Neural cell (in vitro differentiated cells): ENCODE data around the gene FAM9A. TPM values are rescaled to one million over a fixed set of nuclear protein-coding genes. Genes with fewer than 3 reads are reported as not detected.

Experiments
- H2AFZ ChIP-seq: fragments of 200-600, 300-800 bp; sonication (generic), shearing (Covaris generic); 2 replicates; pipeline ENCODE4 v1.6.0; 2014; ENCODE audit warnings: low read depth, mild to moderate bottlenecking, antibody characterized with exemption, low read length, moderate library complexity
- H3F3A ChIP-seq: fragments of 200-600 bp; shearing (Covaris generic); 2 replicates; pipeline ENCODE4 v1.6.1; 2016; ENCODE audit warnings: mild to moderate bottlenecking, moderate library complexity, mixed read lengths, antibody characterized with exemption, low read length; ENCODE audit not compliant: insufficient read depth, poor library complexity, severe bottlenecking
- H3K27ac ChIP-seq: fragments of 200-600, 300-800 bp; sonication (generic), shearing (Covaris generic); 2 replicates; pipeline ENCODE4 v1.5.1; 2014; ENCODE audit warnings: mild to moderate bottlenecking, low read length, moderate library complexity
- H3K27me3 ChIP-seq: fragments of 300-800, 200-600 bp; sonication (generic), shearing (Covaris generic); 2 replicates; pipeline ENCODE4 v1.6.0; 2014; ENCODE audit warnings: mild to moderate bottlenecking, low read depth, low read length, moderate library complexity; ENCODE audit not compliant: insufficient read depth
- H3K36me3 ChIP-seq: fragments of 300-800, 200-600 bp; sonication (generic), shearing (Covaris generic); 2 replicates; pipeline ENCODE4 v1.5.1; 2014; ENCODE audit warnings: mild to moderate bottlenecking, antibody characterized with exemption, low read length, moderate library complexity; ENCODE audit not compliant: insufficient read depth
- H3K4me2 ChIP-seq: fragments of 300-800, 200-600 bp; sonication (generic), shearing (Covaris generic); 2 replicates; pipeline ENCODE4 v1.6.0; 2014; ENCODE audit warnings: mild to moderate bottlenecking, low read length
- H3K4me3 ChIP-seq: fragments of 300-800, 200-600 bp; sonication (generic), shearing (Covaris generic); 2 replicates; pipeline ENCODE4 v1.5.1; 2014; ENCODE audit warnings: mild to moderate bottlenecking, low read length, moderate library complexity
- H3K79me2 ChIP-seq: fragments of 200-600 bp; shearing (Covaris generic); replicated peaks from 2 replicates; pipeline ENCODE4 v1.6.0; 2014; ENCODE audit warnings: mild to moderate bottlenecking, low read length, moderate library complexity; ENCODE audit not compliant: insufficient read depth
- H3K9ac ChIP-seq: fragments of 300-800, 200-600 bp; sonication (generic), shearing (Covaris generic); 2 replicates; pipeline ENCODE4 v1.6.1; 2016; ENCODE audit warnings: mild to moderate bottlenecking, low read length, mixed read lengths
- H3K9me2 ChIP-seq: fragments of 200-600 bp; shearing (Covaris generic); 2 replicates; pipeline ENCODE4 v1.6.1; 2016; ENCODE audit warnings: mild to moderate bottlenecking, low read length, mixed read lengths; ENCODE audit not compliant: insufficient read depth
- H3K9me3 ChIP-seq: fragments of 200-600, 300-800 bp; sonication (generic), shearing (Covaris generic); 2 replicates; pipeline ENCODE4 v1.6.1; 2016; ENCODE audit warnings: mild to moderate bottlenecking, mixed run types, low read length, moderate library complexity, mixed read lengths
- H4K20me1 ChIP-seq: fragments of 200-600 bp; shearing (Covaris generic); 2 replicates; pipeline ENCODE4 v1.6.1; 2016; ENCODE audit warnings: mild to moderate bottlenecking, mixed run types; ENCODE audit not compliant: insufficient read depth
- EP300 ChIP-seq: fragments of 450-650 bp; conservative IDR thresholded peaks from 2 replicates; pipeline ENCODE4 v1.6.1; 2014; ENCODE audit warnings: antibody characterized with exemption, mild to moderate bottlenecking, moderate library complexity; ENCODE audit not compliant: poor library complexity, severe bottlenecking
- EZH2 ChIP-seq: fragments of 200-600, 300-800 bp; shearing (Covaris generic), sonication (generic); IDR thresholded peaks from 2 replicates; pipeline ENCODE4 v1.6.1; 2014; ENCODE audit warnings: antibody characterized with exemption, low read length, borderline replicate concordance, mild to moderate bottlenecking; ENCODE audit not compliant: insufficient read depth, poor library complexity, severe bottlenecking
- MXI1 ChIP-seq: fragments of 450-650 bp; conservative IDR thresholded peaks from 2 replicates; pipeline ENCODE4 v1.6.1; 2014; ENCODE audit warnings: antibody characterized with exemption, mild to moderate bottlenecking; ENCODE audit not compliant: poor library complexity, severe bottlenecking
- POLR2AphosphoS5 ChIP-seq: IDR thresholded peaks from 2 replicates; pipeline ENCODE4 v1.6.1; 2012
- RAD21 ChIP-seq: fragments of 450-650 bp; conservative IDR thresholded peaks from 2 replicates; pipeline ENCODE4 v1.6.1; 2014; ENCODE audit warnings: antibody characterized with exemption, mild to moderate bottlenecking, moderate library complexity
- REST ChIP-seq: IDR thresholded peaks from 2 replicates; pipeline ENCODE4 v1.6.1; 2012; ENCODE audit warnings: borderline replicate concordance
- SMC3 ChIP-seq: fragments of 450-650 bp; conservative IDR thresholded peaks from 2 replicates; pipeline ENCODE4 v1.6.1; 2014; ENCODE audit warnings: antibody characterized with exemption, mild to moderate bottlenecking, moderate library complexity; ENCODE audit not compliant: poor library complexity
- TAF1 ChIP-seq: IDR thresholded peaks from 2 replicates; pipeline ENCODE4 v1.6.1; 2012; ENCODE audit warnings: low read depth
- polyA plus RNA-seq: library from polyadenylated mRNA; depleted of rRNA; stranded (reverse); fragments of >200 nt; gene quantifications from 2 replicates; pipeline ENCODE4 v1.2.3, GENCODE V29; 2014
- TF ChIP-seq, protein P1 (sequence below): fragments of 450-650 bp; IDR thresholded peaks from 2 replicates; pipeline ENCODE4 v1.5.1; 2014; ENCODE audit warnings: antibody characterized with exemption, mild to moderate bottlenecking, moderate library complexity; ENCODE audit not compliant: poor library complexity, severe bottlenecking

FAM9A gene
- polyA plus RNA-seq, 1 donor from 2014 or later = 0.67 TPM

DNA sequence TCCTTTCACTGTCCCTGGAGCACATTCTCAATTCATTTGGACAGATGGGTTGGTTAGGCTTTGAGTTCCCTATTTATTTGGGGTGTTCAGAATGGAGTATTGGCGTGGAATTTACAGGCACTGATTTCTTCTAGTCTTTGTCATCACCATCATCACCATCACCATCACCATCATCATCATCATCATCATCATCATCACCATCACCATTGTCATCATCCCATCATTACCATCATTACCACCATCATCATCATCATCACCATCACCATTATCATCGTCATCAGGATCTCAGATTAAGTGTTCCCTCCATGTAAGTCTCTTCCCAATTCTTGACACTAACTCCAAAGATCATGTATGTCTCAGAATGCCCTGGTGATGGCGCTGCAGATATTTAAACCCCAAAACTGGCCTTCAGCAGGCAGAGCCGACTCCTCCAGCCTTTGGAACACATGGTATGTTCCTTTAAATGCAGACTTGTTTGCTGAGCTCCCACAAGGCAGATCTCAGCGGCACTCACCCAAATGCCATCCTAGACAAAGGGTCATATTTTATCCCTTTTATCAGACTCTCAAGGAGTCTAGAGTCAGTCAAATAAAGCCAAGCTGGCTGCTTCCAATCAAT lies 19.8 kb upstream of the FAM9A start:
- TF ChIP-seq RAD21 (peak; percentile 24), EZH2 (no peak), REST (no peak), MXI1 (no peak), TAF1 (no peak), EP300 (no peak), SMC3 (no peak), POLR2AphosphoS5 (no peak)
- TF ChIP-seq, protein P1, sequence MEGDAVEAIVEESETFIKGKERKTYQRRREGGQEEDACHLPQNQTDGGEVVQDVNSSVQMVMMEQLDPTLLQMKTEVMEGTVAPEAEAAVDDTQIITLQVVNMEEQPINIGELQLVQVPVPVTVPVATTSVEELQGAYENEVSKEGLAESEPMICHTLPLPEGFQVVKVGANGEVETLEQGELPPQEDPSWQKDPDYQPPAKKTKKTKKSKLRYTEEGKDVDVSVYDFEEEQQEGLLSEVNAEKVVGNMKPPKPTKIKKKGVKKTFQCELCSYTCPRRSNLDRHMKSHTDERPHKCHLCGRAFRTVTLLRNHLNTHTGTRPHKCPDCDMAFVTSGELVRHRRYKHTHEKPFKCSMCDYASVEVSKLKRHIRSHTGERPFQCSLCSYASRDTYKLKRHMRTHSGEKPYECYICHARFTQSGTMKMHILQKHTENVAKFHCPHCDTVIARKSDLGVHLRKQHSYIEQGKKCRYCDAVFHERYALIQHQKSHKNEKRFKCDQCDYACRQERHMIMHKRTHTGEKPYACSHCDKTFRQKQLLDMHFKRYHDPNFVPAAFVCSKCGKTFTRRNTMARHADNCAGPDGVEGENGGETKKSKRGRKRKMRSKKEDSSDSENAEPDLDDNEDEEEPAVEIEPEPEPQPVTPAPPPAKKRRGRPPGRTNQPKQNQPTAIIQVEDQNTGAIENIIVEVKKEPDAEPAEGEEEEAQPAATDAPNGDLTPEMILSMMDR = peak; percentile 31
- no peaks in the 10 kb centered on the region for H3K9me3 ChIP-seq
- H3K27me3 ChIP-seq = no peaks in the 10 kb centered on the region
- H3K9ac ChIP-seq = no peak overlapping the region
- no peaks in the 10 kb centered on the region for H3K36me3 ChIP-seq
- no peak overlapping the region for H2AFZ ChIP-seq
- no peak overlapping the region for H3K4me2 ChIP-seq
- H3F3A ChIP-seq = no peaks in the 10 kb centered on the region
- no peak overlapping the region for H3K27ac ChIP-seq
- no peaks in the 10 kb centered on the region for H3K79me2 ChIP-seq
- no peaks in the 10 kb centered on the region for H3K9me2 ChIP-seq
- no peaks in the 10 kb centered on the region for H4K20me1 ChIP-seq
- no peak overlapping the region for H3K4me3 ChIP-seq

GRCh38 chrX:8815460-8816065 lies 14.4 kb upstream of the FAM9A start:
- no peaks in the 10 kb centered on the region for H3K79me2 ChIP-seq
- H3K36me3 ChIP-seq = no peaks in the 10 kb centered on the region
- no peaks in the 10 kb centered on the region for H3F3A ChIP-seq
- no peaks in the 10 kb centered on the region for H4K20me1 ChIP-seq
- H3K9me2 ChIP-seq = no peaks in the 10 kb centered on the region
- no peaks in the 10 kb centered on the region for H3K9me3 ChIP-seq
- no peak overlapping the region for H2AFZ ChIP-seq
- no peak for TF ChIP-seq REST
- no peak for TF ChIP-seq EZH2
- peak; percentile 74 for TF ChIP-seq SMC3
- TF ChIP-seq TAF1 = no peak
- TF ChIP-seq, protein P1 = peak; percentile 71
- TF ChIP-seq RAD21 = peak; percentile 71
- no peaks in the 10 kb centered on the region for H3K27me3 ChIP-seq
- no peak overlapping the region for H3K4me3 ChIP-seq
- no peak overlapping the region for H3K27ac ChIP-seq
- no peak overlapping the region for H3K4me2 ChIP-seq
- no peak overlapping the region for H3K9ac ChIP-seq
